GM21576 (cell line): ENCODE data around the gene S100A3.

ENCODE experiments used
- ATAC-seq: cut with Tn5 transposase; IDR thresholded peaks from one replicate; pipeline ENCODE4 v1.9.1; 2021; ENCODE audit warnings: mild to moderate bottlenecking, moderate library complexity; ENCODE audit not compliant: unreplicated experiment

Gene S100A3

GRCh38 chr1:153550398-153550758 lies 1.3 kb upstream of the S100A3 start:
- no peak for ATAC-seq

- no peak for ATAC-seq
Observed at GRCh38 chr1:153549741-153550397, 811 bp upstream of the S100A3 start.

GRCh38 chr1:153547560-153548551 lies 1.2 kb downstream of the S100A3 start:
- no peak for ATAC-seq

GRCh38 chr1:153546796-153547559 lies 2.1 kb downstream of the S100A3 start:
- no peak for ATAC-seq

GRCh38 chr1:153546371-153546770 lies 2.7 kb downstream of the S100A3 start:
- no peak for ATAC-seq

- ATAC-seq: peak; percentile 51
Observed at GRCh38 chr1:153545067-153546055, 3.7 kb downstream of the S100A3 start, which contains the start of gene S100A4. S100A4 (minus strand) TSS chr1:153545806; CDS start chr1:153544794, 1,012 bp downstream.

GRCh38 chr1:153544453-153545066 lies 4.5 kb downstream of the S100A3 start:
- no peak for ATAC-seq

- no peak for ATAC-seq
Observed at GRCh38 chr1:153543736-153544135, 5.3 kb downstream of the S100A3 start.

GRCh38 chr1:153542956-153543711 lies 5.9 kb downstream of the S100A3 start:
- ATAC-seq: no peak

GRCh38 chr1:153541641-153542590 lies 7.1 kb downstream of the S100A3 start:
- no peak for ATAC-seq

GRCh38 chr1:153540394-153541361 lies 8.4 kb downstream of the S100A3 start, which contains the start of gene S100A5:
S100A5 (minus strand) TSS chr1:153540934; CDS start chr1:153540191, 743 bp downstream.
- ATAC-seq: no peak

GRCh38 chr1:153539395-153540093 lies 9.5 kb downstream of the S100A3 start:
- ATAC-seq: no peak

- ATAC-seq: no peak
Observed at GRCh38 chr1:153538315-153538821, 10.7 kb downstream of the S100A3 start.

- no peak for ATAC-seq
Observed at GRCh38 chr1:153537376-153537730, 11.7 kb downstream of the S100A3 start.

GRCh38 chr1:153536671-153537375 lies 12.2 kb downstream of the S100A3 start:
- ATAC-seq: no peak
